ENCODE measurements around the gene TCF21. TPM values are rescaled to one million over a fixed set of nuclear protein-coding genes. Genes with fewer than 3 reads are reported as not detected.
A peak's percentile ranks its signal among the peaks of the same experiment; 100 is the strongest.

The TCF21 gene
- total and polyA plus RNA-seq, 2 of the 13 experiments (the other 11 are each of a cell fraction or from before 2014, with no cell fraction given): not detected

DNA sequence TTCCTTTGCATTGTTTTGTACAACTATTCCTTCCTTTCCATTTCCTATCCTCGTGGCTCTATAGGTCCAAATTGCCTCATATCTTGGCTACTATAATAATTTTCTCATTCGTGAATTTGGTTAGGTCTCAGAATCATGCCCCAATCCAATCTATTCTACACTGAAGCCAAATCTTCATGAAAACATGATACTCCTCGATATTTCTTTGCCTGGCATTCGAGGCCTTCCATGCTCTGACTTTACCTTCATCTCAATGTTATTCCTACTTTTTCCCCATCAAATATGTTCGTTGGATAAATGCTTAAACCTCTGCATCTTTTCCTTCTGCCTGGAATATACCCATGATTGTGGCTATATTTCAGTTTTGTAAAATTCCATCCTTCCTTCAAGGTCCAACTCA is 30.4 kb downstream of the TCF21 start (continued):
- TF ChIP-seq ZNF629 (CRISPR knock-in tag; conservative IDR thresholded peaks at IDR 0.05) (no peak), ZFX (CRISPR knock-in tag; IDR thresholded peaks at IDR 0.05; ENCODE audit: low read depth) (no peak), CHD4 (IDR thresholded peaks at IDR 0.05; ENCODE audit: borderline replicate concordance, low read length) (no peak), HNRNPK (IDR thresholded peaks at IDR 0.05; ENCODE audit: low read depth, low read length, poor library complexity, severe bottlenecking) (no peak), HNRNPL (IDR thresholded peaks at IDR 0.05; ENCODE audit: low read depth, low read length) (no peak), ZNF747 (CRISPR knock-in tag; IDR thresholded peaks at IDR 0.05; ENCODE audit: borderline replicate concordance) (no peak), SP140L (CRISPR knock-in tag; IDR thresholded peaks at IDR 0.05; ENCODE audit: borderline replicate concordance) (no peak)
- TF ChIP-seq, protein P1, sequence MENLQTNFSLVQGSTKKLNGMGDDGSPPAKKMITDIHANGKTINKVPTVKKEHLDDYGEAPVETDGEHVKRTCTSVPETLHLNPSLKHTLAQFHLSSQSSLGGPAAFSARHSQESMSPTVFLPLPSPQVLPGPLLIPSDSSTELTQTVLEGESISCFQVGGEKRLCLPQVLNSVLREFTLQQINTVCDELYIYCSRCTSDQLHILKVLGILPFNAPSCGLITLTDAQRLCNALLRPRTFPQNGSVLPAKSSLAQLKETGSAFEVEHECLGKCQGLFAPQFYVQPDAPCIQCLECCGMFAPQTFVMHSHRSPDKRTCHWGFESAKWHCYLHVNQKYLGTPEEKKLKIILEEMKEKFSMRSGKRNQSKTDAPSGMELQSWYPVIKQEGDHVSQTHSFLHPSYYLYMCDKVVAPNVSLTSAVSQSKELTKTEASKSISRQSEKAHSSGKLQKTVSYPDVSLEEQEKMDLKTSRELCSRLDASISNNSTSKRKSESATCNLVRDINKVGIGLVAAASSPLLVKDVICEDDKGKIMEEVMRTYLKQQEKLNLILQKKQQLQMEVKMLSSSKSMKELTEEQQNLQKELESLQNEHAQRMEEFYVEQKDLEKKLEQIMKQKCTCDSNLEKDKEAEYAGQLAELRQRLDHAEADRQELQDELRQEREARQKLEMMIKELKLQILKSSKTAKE (CRISPR knock-in tag; IDR thresholded peaks at IDR 0.05; ENCODE audit: borderline replicate concordance): no peak

DNA sequence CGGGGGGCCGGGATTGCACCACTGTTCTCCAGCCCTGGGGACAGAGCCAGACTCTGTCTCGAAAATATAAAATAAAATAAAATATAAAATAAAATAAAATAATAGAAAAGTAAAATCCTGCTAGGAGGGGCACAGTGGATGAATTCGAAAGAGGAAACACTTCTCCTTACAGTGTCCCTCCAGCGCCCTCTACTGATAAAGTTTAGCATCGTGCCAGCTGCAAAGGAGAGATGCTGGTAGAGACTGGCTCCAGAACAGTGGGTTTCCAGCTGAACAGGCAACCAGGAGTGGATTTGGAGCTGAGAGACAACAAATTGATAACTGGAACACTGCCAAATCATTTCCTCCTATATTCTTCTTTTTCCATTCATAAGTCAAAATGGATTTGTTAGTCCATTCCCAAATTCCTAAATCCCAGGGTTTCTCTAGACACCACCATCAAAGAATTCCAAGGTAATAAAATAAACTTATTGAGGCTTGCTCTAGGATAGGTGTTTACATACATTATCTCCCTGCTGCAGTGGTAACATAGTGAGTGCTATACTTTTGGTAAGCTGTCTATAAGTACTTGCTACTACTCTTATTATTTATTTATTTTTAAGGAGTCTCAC is 32.4 kb downstream of the TCF21 start:
- Histone ChIP-seq H3K9me3 (ENCODE audit: low read length) (no peaks in the 10 kb centered on the region), H3K4me2 (ENCODE audit: low read depth, low read length) (no peak overlapping the region), H4K20me1 (ENCODE audit: insufficient read depth, low read length) (no peaks in the 10 kb centered on the region), H3K9ac (ENCODE audit: insufficient read depth, low read depth, low read length) (no peak overlapping the region), H3K4me1 (ENCODE audit: insufficient read depth, low read length) (no peaks in the 10 kb centered on the region), H3K27ac (ENCODE audit: extremely low read length, insufficient read depth, low read length) (no peak overlapping the region), H2AFZ (ENCODE audit: low read length) (no peak overlapping the region), H3K27me3 (ENCODE audit: control insufficient read depth in 1 of 2, insufficient read depth in 2 of 2, low read length in 2 of 2) (no peaks in the 10 kb centered on the region), H3K4me3 (replicated peaks in 1 of 3; ENCODE audit: insufficient read depth in 1 of 3, low read depth in 2 of 3, low read length in 3 of 3) (no peak overlapping the region), H3K79me2 (ENCODE audit: insufficient read depth, low read length) (no peaks in the 10 kb centered on the region), H3K36me3 (replicated peaks in 1 of 2; ENCODE audit: control insufficient read depth in 1 of 2, insufficient read depth in 2 of 2, low read length in 2 of 2) (no peaks in the 10 kb centered on the region)
- peak; percentile 12 for FAIRE-seq
- ATAC-seq: peak; percentile 76
- peak; percentile 73 for DNase-seq (ENCODE audit: low spot score)
- in situ Hi-C loops (cut with HindIII; ENCODE audit: extremely low pct_ligation_motif_present, low pct_unique_long_range_greater_than_20kb) (loop anchor here (5.0 to 10.0 kb wide), 2 partner anchors 143 to 176 kb away; no protein-coding TSS in a partner anchor), intact Hi-C loops (cut with micrococcal nuclease; ENCODE audit: unreplicated experiment) (loop anchor here (5.0 kb wide), 2 partner anchors 901 to 1021 kb away; no protein-coding TSS in a partner anchor)
- ChIA-PET CTCF (ENCODE audit: low intra/inter-chr PET ratio, low total read pairs) (interaction anchor here (0.9 to 6.8 kb wide), 2 partner anchors 142 to 174 kb away, joined by 4 to 105 read pairs; no protein-coding TSS in a partner anchor), POLR2A (no interaction called here)
- no TSS peak for BruUV-seq (replicated peaks)
- 29% methylated on average over 6 of the region's 6 CpGs for WGBS (ENCODE audit: low lambda C conversion rate)
- TF ChIP-seq, protein P2, sequence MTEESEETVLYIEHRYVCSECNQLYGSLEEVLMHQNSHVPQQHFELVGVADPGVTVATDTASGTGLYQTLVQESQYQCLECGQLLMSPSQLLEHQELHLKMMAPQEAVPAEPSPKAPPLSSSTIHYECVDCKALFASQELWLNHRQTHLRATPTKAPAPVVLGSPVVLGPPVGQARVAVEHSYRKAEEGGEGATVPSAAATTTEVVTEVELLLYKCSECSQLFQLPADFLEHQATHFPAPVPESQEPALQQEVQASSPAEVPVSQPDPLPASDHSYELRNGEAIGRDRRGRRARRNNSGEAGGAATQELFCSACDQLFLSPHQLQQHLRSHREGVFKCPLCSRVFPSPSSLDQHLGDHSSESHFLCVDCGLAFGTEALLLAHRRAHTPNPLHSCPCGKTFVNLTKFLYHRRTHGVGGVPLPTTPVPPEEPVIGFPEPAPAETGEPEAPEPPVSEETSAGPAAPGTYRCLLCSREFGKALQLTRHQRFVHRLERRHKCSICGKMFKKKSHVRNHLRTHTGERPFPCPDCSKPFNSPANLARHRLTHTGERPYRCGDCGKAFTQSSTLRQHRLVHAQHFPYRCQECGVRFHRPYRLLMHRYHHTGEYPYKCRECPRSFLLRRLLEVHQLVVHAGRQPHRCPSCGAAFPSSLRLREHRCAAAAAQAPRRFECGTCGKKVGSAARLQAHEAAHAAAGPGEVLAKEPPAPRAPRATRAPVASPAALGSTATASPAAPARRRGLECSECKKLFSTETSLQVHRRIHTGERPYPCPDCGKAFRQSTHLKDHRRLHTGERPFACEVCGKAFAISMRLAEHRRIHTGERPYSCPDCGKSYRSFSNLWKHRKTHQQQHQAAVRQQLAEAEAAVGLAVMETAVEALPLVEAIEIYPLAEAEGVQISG (CRISPR knock-in tag; IDR thresholded peaks at IDR 0.05): no peak
- TF ChIP-seq, protein P3, sequence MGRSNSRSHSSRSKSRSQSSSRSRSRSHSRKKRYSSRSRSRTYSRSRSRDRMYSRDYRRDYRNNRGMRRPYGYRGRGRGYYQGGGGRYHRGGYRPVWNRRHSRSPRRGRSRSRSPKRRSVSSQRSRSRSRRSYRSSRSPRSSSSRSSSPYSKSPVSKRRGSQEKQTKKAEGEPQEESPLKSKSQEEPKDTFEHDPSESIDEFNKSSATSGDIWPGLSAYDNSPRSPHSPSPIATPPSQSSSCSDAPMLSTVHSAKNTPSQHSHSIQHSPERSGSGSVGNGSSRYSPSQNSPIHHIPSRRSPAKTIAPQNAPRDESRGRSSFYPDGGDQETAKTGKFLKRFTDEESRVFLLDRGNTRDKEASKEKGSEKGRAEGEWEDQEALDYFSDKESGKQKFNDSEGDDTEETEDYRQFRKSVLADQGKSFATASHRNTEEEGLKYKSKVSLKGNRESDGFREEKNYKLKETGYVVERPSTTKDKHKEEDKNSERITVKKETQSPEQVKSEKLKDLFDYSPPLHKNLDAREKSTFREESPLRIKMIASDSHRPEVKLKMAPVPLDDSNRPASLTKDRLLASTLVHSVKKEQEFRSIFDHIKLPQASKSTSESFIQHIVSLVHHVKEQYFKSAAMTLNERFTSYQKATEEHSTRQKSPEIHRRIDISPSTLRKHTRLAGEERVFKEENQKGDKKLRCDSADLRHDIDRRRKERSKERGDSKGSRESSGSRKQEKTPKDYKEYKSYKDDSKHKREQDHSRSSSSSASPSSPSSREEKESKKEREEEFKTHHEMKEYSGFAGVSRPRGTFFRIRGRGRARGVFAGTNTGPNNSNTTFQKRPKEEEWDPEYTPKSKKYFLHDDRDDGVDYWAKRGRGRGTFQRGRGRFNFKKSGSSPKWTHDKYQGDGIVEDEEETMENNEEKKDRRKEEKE (IDR thresholded peaks at IDR 0.05): no peak
- TF ChIP-seq, protein P4, sequence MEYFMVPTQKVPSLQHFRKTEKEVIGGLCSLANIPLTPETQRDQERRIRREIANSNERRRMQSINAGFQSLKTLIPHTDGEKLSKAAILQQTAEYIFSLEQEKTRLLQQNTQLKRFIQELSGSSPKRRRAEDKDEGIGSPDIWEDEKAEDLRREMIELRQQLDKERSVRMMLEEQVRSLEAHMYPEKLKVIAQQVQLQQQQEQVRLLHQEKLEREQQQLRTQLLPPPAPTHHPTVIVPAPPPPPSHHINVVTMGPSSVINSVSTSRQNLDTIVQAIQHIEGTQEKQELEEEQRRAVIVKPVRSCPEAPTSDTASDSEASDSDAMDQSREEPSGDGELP (IDR thresholded peaks at IDR 0.05; ENCODE audit: borderline replicate concordance, low read depth): no peak
